ENCODE data around the gene TNS1.

Gene TNS1

GRCh38 chr2:217887841-217888701, 114.7 kb downstream of the TNS1 start:
- no peaks in the 10 kb centered on the region for H3F3A ChIP-seq (ENCODE audit: low read depth)
- no peaks in the 10 kb centered on the region for H3K4me1 ChIP-seq (ENCODE audit: insufficient read depth, low read length, poor library complexity, severe bottlenecking)
- H3K9ac ChIP-seq (ENCODE audit: low read depth, low read length, poor library complexity, severe bottlenecking), result no peak overlapping the region
- no peaks in the 10 kb centered on the region for H3K9me2 ChIP-seq (replicated peaks; ENCODE audit: low read depth, low read length)
- TF ChIP-seq EZH2phosphoT487 (IDR thresholded peaks at IDR 0.05; ENCODE audit: borderline replicate concordance), result no peak
- TF ChIP-seq CTCF (conservative IDR thresholded peaks at IDR 0.05; ENCODE audit: low read length), result no peak
- no peaks in the 10 kb centered on the region for H3K9me3 ChIP-seq (ENCODE audit: insufficient read depth, low read depth, low read length)
- no peaks in the 10 kb centered on the region for H4K20me1 ChIP-seq (ENCODE audit: insufficient read depth, low read length, poor library complexity, severe bottlenecking)
- no peak overlapping the region for H2AFZ ChIP-seq (ENCODE audit: low read length)
- H3K27me3 ChIP-seq (ENCODE audit: insufficient read depth, low read length, poor library complexity, severe bottlenecking), result no peaks in the 10 kb centered on the region
- H3K79me2 ChIP-seq (ENCODE audit: insufficient read depth, low read length), result no peaks in the 10 kb centered on the region
- H3K4me3 ChIP-seq (ENCODE audit: low read length, poor library complexity, severe bottlenecking), result no peak overlapping the region
- no peaks in the 10 kb centered on the region for H3K36me3 ChIP-seq (ENCODE audit: insufficient read depth, low read length)
- no peak overlapping the region for H3K4me2 ChIP-seq (ENCODE audit: low read depth, low read length, poor library complexity, severe bottlenecking)

GRCh38 chr2:217886720-217887309, 116.0 kb downstream of the TNS1 start:
- no peaks in the 10 kb centered on the region for H3F3A ChIP-seq (ENCODE audit: low read depth)
- no peaks in the 10 kb centered on the region for H3K36me3 ChIP-seq (ENCODE audit: insufficient read depth, low read length)
- no peak overlapping the region for H3K4me2 ChIP-seq (ENCODE audit: low read depth, low read length, poor library complexity, severe bottlenecking)
- no peaks in the 10 kb centered on the region for H3K27me3 ChIP-seq (ENCODE audit: insufficient read depth, low read length, poor library complexity, severe bottlenecking)
- TF ChIP-seq EZH2phosphoT487 (IDR thresholded peaks at IDR 0.05; ENCODE audit: borderline replicate concordance) (no peak), CTCF (conservative IDR thresholded peaks at IDR 0.05; ENCODE audit: low read length) (peak; percentile 83)
- H3K79me2 ChIP-seq (ENCODE audit: insufficient read depth, low read length), result no peaks in the 10 kb centered on the region
- no peaks in the 10 kb centered on the region for H3K4me1 ChIP-seq (ENCODE audit: insufficient read depth, low read length, poor library complexity, severe bottlenecking)
- no peaks in the 10 kb centered on the region for H3K9me2 ChIP-seq (replicated peaks; ENCODE audit: low read depth, low read length)
- no peak overlapping the region for H2AFZ ChIP-seq (ENCODE audit: low read length)
- no peak overlapping the region for H3K4me3 ChIP-seq (ENCODE audit: low read length, poor library complexity, severe bottlenecking)
- H3K9me3 ChIP-seq (ENCODE audit: insufficient read depth, low read depth, low read length), result no peaks in the 10 kb centered on the region
- H3K9ac ChIP-seq (ENCODE audit: low read depth, low read length, poor library complexity, severe bottlenecking), result no peak overlapping the region
- H4K20me1 ChIP-seq (ENCODE audit: insufficient read depth, low read length, poor library complexity, severe bottlenecking), result no peaks in the 10 kb centered on the region

GRCh38 chr2:217886091-217886490, 116.7 kb downstream of the TNS1 start:
- Histone ChIP-seq H3K9me3 (ENCODE audit: insufficient read depth, low read depth, low read length) (no peaks in the 10 kb centered on the region), H3K36me3 (ENCODE audit: insufficient read depth, low read length) (no peaks in the 10 kb centered on the region), H3K9me2 (replicated peaks; ENCODE audit: low read depth, low read length) (no peaks in the 10 kb centered on the region), H4K20me1 (ENCODE audit: insufficient read depth, low read length, poor library complexity, severe bottlenecking) (no peaks in the 10 kb centered on the region), H3K9ac (ENCODE audit: low read depth, low read length, poor library complexity, severe bottlenecking) (no peak overlapping the region), H3K4me3 (ENCODE audit: low read length, poor library complexity, severe bottlenecking) (no peak overlapping the region), H3K27me3 (ENCODE audit: insufficient read depth, low read length, poor library complexity, severe bottlenecking) (no peaks in the 10 kb centered on the region), H3K4me1 (ENCODE audit: insufficient read depth, low read length, poor library complexity, severe bottlenecking) (no peaks in the 10 kb centered on the region), H3K79me2 (ENCODE audit: insufficient read depth, low read length) (no peaks in the 10 kb centered on the region), H3K4me2 (ENCODE audit: low read depth, low read length, poor library complexity, severe bottlenecking) (no peak overlapping the region), H3F3A (ENCODE audit: low read depth) (no peaks in the 10 kb centered on the region), H2AFZ (ENCODE audit: low read length) (no peak overlapping the region)
- TF ChIP-seq EZH2phosphoT487 (IDR thresholded peaks at IDR 0.05; ENCODE audit: borderline replicate concordance), result no peak
- no peak for TF ChIP-seq CTCF (conservative IDR thresholded peaks at IDR 0.05; ENCODE audit: low read length)

Measured in Loucy (cell line).